ENCODE measurements around the gene RBM15B.

The RBM15B gene

GRCh38 chr3:51434110-51434509, 43.0 kb downstream of the RBM15B start:
- Mint-ChIP-seq H3K4me3 (no peak overlapping the region), H3K4me1 (ENCODE audit: low read depth) (peaks cover 3% of the 10 kb centered on the region), H3K9me3 (no peaks in the 10 kb centered on the region), H3K36me3 (ENCODE audit: low read depth) (peaks cover 25% of the 10 kb centered on the region), H3K27me3 (ENCODE audit: low read depth) (no peaks in the 10 kb centered on the region), H3K27ac (no peak overlapping the region)
- no peak for DNase-seq (ENCODE audit: low spot score)

GRCh38 chr3:51434746-51435327, 43.8 kb downstream of the RBM15B start:
- no peak overlapping the region for H3K27ac Mint-ChIP-seq

GRCh38 chr3:51436998-51437639, 46.0 kb downstream of the RBM15B start:
- peaks cover 33% of the 10 kb centered on the region for H3K36me3 Mint-ChIP-seq (ENCODE audit: low read depth)
- no peak overlapping the region for H3K4me3 Mint-ChIP-seq
- no peaks in the 10 kb centered on the region for H3K27me3 Mint-ChIP-seq (ENCODE audit: low read depth)
- no peak for DNase-seq (ENCODE audit: low spot score)
- H3K4me1 Mint-ChIP-seq (ENCODE audit: low read depth) = peaks cover 10% of the 10 kb centered on the region
- no peak overlapping the region for H3K27ac Mint-ChIP-seq
- no peaks in the 10 kb centered on the region for H3K9me3 Mint-ChIP-seq

More at GRCh38 chr3:51434746-51435327, 43.8 kb downstream of the RBM15B start:
- no peaks in the 10 kb centered on the region for H3K9me3 Mint-ChIP-seq
- peaks cover 3% of the 10 kb centered on the region for H3K4me1 Mint-ChIP-seq (ENCODE audit: low read depth)
- H3K36me3 Mint-ChIP-seq (ENCODE audit: low read depth) = peaks cover 25% of the 10 kb centered on the region
- no peaks in the 10 kb centered on the region for H3K27me3 Mint-ChIP-seq (ENCODE audit: low read depth)
- no peak overlapping the region for H3K4me3 Mint-ChIP-seq
- DNase-seq (ENCODE audit: low spot score) = peak; percentile 30

- H3K27me3 Mint-ChIP-seq (ENCODE audit: low read depth) = no peaks in the 10 kb centered on the region
- DNase-seq (ENCODE audit: low spot score) = no peak
- peaks cover 26% of the 10 kb centered on the region for H3K36me3 Mint-ChIP-seq (ENCODE audit: low read depth)
- H3K4me1 Mint-ChIP-seq (ENCODE audit: low read depth) = peaks cover 7% of the 10 kb centered on the region
- H3K4me3 Mint-ChIP-seq = peak overlapping the region; percentile 35
- H3K27ac Mint-ChIP-seq = peak overlapping the region; percentile 31
- no peaks in the 10 kb centered on the region for H3K9me3 Mint-ChIP-seq
Observed at GRCh38 chr3:51441282-51442030, 50.4 kb downstream of the RBM15B start.

GRCh38 chr3:51445544-51446280, 54.6 kb downstream of the RBM15B start:
- no peak for DNase-seq (ENCODE audit: low spot score)
- Mint-ChIP-seq H3K9me3 (no peaks in the 10 kb centered on the region), H3K27ac (no peak overlapping the region), H3K4me3 (no peak overlapping the region), H3K4me1 (ENCODE audit: low read depth) (peaks cover 15% of the 10 kb centered on the region), H3K27me3 (ENCODE audit: low read depth) (no peaks in the 10 kb centered on the region), H3K36me3 (ENCODE audit: low read depth) (peaks cover 35% of the 10 kb centered on the region)
